Uterus (tissue), 4 donors: Measurements from ENCODE around the gene EDEM3. TPM values are rescaled to one million over a fixed set of nuclear protein-coding genes. Genes with fewer than 3 reads are reported as not detected.

Source experiments
- DNase-seq, 2 donors: peaks; one replicate each; pipeline ENCODE4 v3.0.0-alpha.2; 2019 to 2020
- H3K27ac ChIP-seq, 2 donors: fragments of 200-600 bp; sonication (generic); 1 replicate in 1 of 2; 2 replicates in 1 of 2; pipeline ENCODE4 v1.5.1; 2016 to 2018
- H3K27me3 ChIP-seq, 2 donors: fragments of 200-600 bp; sonication (generic); one replicate each; pipeline ENCODE4 v1.5.1; 2018 to 2019; ENCODE audit warnings: control low read depth in 1 of 2
- H3K36me3 ChIP-seq, 2 donors: fragments of 200-600 bp; sonication (generic); one replicate each; pipeline ENCODE4 v1.5.1; 2019; ENCODE audit warnings: control low read depth in 1 of 2
- H3K4me1 ChIP-seq, 2 donors: fragments of 200-600 bp; sonication (generic); one replicate each; pipeline ENCODE4 v1.5.1; 2018 to 2019; ENCODE audit warnings: control low read depth in 1 of 2
- H3K4me3 ChIP-seq, 2 donors: fragments of 200-600 bp; sonication (generic); 1 replicate in 1 of 2; 2 replicates in 1 of 2; pipeline ENCODE4 v1.5.1; 2018 to 2019; ENCODE audit warnings: mild to moderate bottlenecking in 1 of 2
- H3K9me3 ChIP-seq, 2 donors: fragments of 200-600 bp; sonication (generic); one replicate each; pipeline ENCODE4 v1.5.1; 2019; ENCODE audit warnings: control low read depth in 1 of 2
- POLR2A ChIP-seq, 2 donors: fragments of 450-650 bp; IDR thresholded peaks; one replicate each; pipeline ENCODE4 v1.6.1; 2016; ENCODE audit warnings: antibody characterized with exemption in 2 of 2, mild to moderate bottlenecking in 1 of 2, moderate library complexity in 1 of 2
- intact Hi-C: fragments of 100-400 bp; cut with DNase I; formaldehyde crosslinking; loops from one replicate; pipeline ENCODE4 v1.15.1; 2023; ENCODE audit warnings: low total_unique reads
- total RNA-seq, 4 donors: library from RNA; depleted of rRNA in 3 of 4; stranded (reverse); fragments of >200 nt in 3 of 4; gene quantifications; one replicate each; pipeline versions ENCODE4 v1.1.0 to v1.2.4, GENCODE V29; 2014 to 2023
- TF ChIP-seq, protein P1 (sequence below), 4 experiments: fragments of 200-600 bp in 2 of 4; fragments of 450-650 bp in 2 of 4; sonication (generic) in 2 of 4; IDR thresholded peaks; one replicate each; pipeline ENCODE4 v1.5.1; 2016 to 2019; ENCODE audit warnings: antibody characterized with exemption in 4 of 4, mild to moderate bottlenecking in 2 of 4, moderate library complexity in 1 of 4
- donor health status: DM: yes; HTN: yes; CAD: no.

The EDEM3 gene
- total RNA-seq, 4 donors from 2014 or later = 12.8 to 64.7 (median 35.6) TPM

DNA sequence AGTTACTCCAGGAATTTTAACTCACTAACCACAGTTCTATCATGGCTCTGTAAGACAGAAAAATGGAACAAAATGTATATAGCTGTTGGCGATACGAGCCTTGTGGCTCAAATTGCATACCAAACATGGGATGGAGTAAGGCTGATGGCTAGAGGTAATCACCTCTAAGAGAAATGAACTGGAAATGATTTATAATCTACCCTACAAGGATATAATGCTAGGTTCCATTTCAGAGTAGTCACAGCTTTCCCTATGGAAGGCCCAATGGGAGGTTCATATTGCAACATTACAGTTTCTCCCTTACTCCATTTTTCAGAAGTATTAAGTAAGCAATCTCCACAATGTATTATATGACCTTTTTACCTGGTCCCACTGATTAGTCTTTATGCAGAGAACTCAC lies 61.6 kb downstream of the EDEM3 start:
- no peaks in the 10 kb centered on the region for H3K4me1 ChIP-seq
- H3K9me3 ChIP-seq = no peaks in the 10 kb centered on the region
- H3K4me3 ChIP-seq = no peak overlapping the region
- no peak overlapping the region for H3K27ac ChIP-seq
- no peaks in the 10 kb centered on the region for H3K36me3 ChIP-seq
- intact Hi-C loops = no loop called here
- no peaks in the 10 kb centered on the region for H3K27me3 ChIP-seq
- no peak for DNase-seq
- no peak for TF ChIP-seq POLR2A (IDR thresholded peaks at IDR 0.05)
- TF ChIP-seq, protein P1, sequence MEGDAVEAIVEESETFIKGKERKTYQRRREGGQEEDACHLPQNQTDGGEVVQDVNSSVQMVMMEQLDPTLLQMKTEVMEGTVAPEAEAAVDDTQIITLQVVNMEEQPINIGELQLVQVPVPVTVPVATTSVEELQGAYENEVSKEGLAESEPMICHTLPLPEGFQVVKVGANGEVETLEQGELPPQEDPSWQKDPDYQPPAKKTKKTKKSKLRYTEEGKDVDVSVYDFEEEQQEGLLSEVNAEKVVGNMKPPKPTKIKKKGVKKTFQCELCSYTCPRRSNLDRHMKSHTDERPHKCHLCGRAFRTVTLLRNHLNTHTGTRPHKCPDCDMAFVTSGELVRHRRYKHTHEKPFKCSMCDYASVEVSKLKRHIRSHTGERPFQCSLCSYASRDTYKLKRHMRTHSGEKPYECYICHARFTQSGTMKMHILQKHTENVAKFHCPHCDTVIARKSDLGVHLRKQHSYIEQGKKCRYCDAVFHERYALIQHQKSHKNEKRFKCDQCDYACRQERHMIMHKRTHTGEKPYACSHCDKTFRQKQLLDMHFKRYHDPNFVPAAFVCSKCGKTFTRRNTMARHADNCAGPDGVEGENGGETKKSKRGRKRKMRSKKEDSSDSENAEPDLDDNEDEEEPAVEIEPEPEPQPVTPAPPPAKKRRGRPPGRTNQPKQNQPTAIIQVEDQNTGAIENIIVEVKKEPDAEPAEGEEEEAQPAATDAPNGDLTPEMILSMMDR (IDR thresholded peaks at IDR 0.05) = no peak

GRCh38 chr1:184691719-184692324 lies 62.8 kb downstream of the EDEM3 start:
- DNase-seq = peak in 1 of 2 donors; percentile 22
- H3K27me3 ChIP-seq = no peaks in the 10 kb centered on the region
- no peaks in the 10 kb centered on the region for H3K9me3 ChIP-seq
- H3K4me3 ChIP-seq = no peak overlapping the region
- no peaks in the 10 kb centered on the region for H3K36me3 ChIP-seq
- peak overlapping the region; percentile 11 to 35 for H3K27ac ChIP-seq
- intact Hi-C loops = no loop called here
- TF ChIP-seq POLR2A (IDR thresholded peaks at IDR 0.05) = no peak
- TF ChIP-seq, protein P1 (IDR thresholded peaks at IDR 0.05) = peak; percentile 60 to 76 (median 63)
- H3K4me1 ChIP-seq = no peaks in the 10 kb centered on the region

DNA sequence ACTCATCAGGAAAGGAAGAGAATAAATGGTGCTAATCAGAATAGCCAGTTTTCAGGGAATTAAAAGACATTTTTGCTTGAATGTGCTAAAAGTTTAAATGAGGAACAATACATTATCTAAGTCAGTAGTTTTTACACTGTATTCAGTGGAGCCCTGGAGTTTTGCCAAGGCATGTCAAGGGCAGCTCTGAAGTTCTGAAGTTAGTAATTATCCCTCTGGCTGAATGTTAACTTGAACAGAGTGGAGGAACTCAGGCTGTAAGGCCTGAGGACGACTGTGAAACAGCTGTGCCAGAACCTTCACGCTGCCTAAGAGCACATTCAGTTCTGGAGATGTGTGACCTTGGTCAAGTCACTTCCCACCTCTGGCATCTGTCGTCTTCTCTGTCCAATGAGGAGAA lies 68.1 kb downstream of the EDEM3 start:
- Histone ChIP-seq H3K9me3 (no peaks in the 10 kb centered on the region), H3K4me1 (no peaks in the 10 kb centered on the region), H3K27me3 (no peaks in the 10 kb centered on the region), H3K27ac (no peak overlapping the region), H3K4me3 (no peak overlapping the region), H3K36me3 (no peaks in the 10 kb centered on the region)
- intact Hi-C loops = no loop called here
- TF ChIP-seq POLR2A (IDR thresholded peaks at IDR 0.05) = no peak
- TF ChIP-seq, protein P1 (IDR thresholded peaks at IDR 0.05) = no peak
- no peak for DNase-seq

- no peak overlapping the region for H3K27ac ChIP-seq
- H3K36me3 ChIP-seq = no peaks in the 10 kb centered on the region
- intact Hi-C loops = no loop called here
Observed at GRCh38 chr1:184685116-184685515, 69.5 kb downstream of the EDEM3 start.

More at GRCh38 chr1:184685116-184685515, 69.5 kb downstream of the EDEM3 start:
- TF ChIP-seq, protein P1 (IDR thresholded peaks at IDR 0.05) = no peak
- no peak for TF ChIP-seq POLR2A (IDR thresholded peaks at IDR 0.05)
- no peaks in the 10 kb centered on the region for H3K27me3 ChIP-seq
- no peaks in the 10 kb centered on the region for H3K4me1 ChIP-seq
- no peak overlapping the region for H3K4me3 ChIP-seq
- no peak for DNase-seq
- no peaks in the 10 kb centered on the region for H3K9me3 ChIP-seq
